Measurements from ENCODE around the gene LEF1.

The LEF1 gene

DNA sequence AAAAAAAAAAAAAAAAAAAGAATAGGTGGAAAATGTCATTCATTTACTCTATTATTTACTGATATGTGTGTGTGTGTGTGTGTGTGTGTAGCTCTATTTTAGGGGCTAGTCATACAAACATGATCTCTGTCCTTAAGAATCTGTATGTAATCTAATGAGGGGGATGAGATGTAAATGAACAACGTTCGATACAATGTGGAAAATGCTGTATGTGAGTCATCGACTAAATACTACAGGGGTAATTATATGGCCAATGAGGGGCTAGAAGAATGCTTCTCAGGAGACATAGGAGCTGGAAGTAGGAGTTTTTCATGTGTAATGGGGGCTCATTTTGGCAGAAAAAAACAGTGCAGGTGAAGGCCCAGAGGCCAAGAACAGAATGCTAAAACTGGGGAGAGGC, 41.9 kb downstream of the LEF1 start:
- Histone ChIP-seq H3K9me3 (ENCODE audit: control insufficient read depth, insufficient read depth, low read length) (no peaks in the 10 kb centered on the region), H3K27me3 (ENCODE audit: control insufficient read depth, insufficient read depth, low read length) (no peaks in the 10 kb centered on the region), H3K4me3 (ENCODE audit: low read depth, low read length) (no peak overlapping the region), H3K27ac (ENCODE audit: low read depth, low read length) (no peak overlapping the region), H3K36me3 (ENCODE audit: control insufficient read depth, insufficient read depth, low read length) (no peaks in the 10 kb centered on the region), H3K9ac (ENCODE audit: low read depth, low read length) (no peak overlapping the region), H3K4me1 (ENCODE audit: control insufficient read depth, insufficient read depth, low read length) (no peaks in the 10 kb centered on the region)

GRCh38 chr4:108120789-108121188, 47.9 kb downstream of the LEF1 start:
- Histone ChIP-seq H3K9ac (ENCODE audit: low read depth, low read length) (no peak overlapping the region), H3K36me3 (ENCODE audit: control insufficient read depth, insufficient read depth, low read length) (no peaks in the 10 kb centered on the region), H3K9me3 (ENCODE audit: control insufficient read depth, insufficient read depth, low read length) (no peaks in the 10 kb centered on the region), H3K4me1 (ENCODE audit: control insufficient read depth, insufficient read depth, low read length) (peaks cover 3% of the 10 kb centered on the region; the same call in 1 of the 2 replicates), H3K27me3 (ENCODE audit: control insufficient read depth, insufficient read depth, low read length) (no peaks in the 10 kb centered on the region), H3K27ac (ENCODE audit: low read depth, low read length) (no peak overlapping the region), H3K4me3 (ENCODE audit: low read depth, low read length) (no peak overlapping the region)

DNA sequence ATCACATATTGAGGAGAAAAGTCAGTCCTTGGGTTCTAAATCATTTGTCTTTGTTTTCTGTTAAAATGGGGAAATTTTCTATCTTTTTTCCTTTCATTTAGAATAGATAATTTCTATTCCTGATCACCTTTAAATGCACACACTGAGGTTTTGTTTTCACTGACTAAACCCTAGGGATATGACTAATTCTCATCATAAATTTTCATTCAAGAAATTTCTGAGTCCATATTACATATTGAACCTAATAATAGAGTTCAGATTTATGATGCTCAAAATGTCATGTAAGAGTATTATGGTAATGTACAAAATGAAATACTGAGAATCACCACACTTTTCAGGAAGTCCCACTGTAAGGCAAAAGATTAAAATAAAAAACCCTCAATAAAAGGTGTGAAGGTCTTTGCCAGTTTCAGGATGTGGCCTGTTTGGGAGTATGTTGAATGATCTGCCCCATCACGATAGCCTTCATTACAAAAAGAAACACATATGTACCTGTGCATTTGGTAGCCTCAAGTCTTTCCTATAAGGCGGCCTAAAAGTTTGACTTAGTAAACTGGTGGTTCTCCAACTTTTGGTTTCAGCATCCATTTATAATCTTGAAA, 49.4 kb downstream of the LEF1 start:
- H3K36me3 ChIP-seq (ENCODE audit: control insufficient read depth, insufficient read depth, low read length): no peaks in the 10 kb centered on the region

DNA sequence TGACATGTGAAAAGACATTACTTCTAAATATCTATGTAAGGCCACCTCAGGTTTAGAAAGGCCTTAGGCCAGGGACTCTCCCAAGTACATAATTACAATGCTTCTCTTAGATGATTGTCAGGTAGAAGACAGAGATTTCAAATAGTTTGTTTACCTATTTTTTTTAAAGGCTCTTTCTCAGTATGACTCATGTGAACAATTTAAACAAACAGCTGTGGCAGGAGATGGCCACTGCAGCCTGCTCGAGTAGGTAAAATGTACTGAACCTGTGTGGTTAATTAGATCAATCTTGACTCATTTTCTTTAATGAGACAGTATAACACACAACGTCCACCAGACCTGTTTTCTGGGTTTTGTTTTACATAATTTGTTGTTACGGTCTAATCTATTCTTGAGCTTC, 50.2 kb downstream of the LEF1 start:
- Histone ChIP-seq H3K36me3 (ENCODE audit: control insufficient read depth, insufficient read depth, low read length) (no peaks in the 10 kb centered on the region), H3K27me3 (ENCODE audit: control insufficient read depth, insufficient read depth, low read length) (no peaks in the 10 kb centered on the region), H3K4me3 (ENCODE audit: low read depth, low read length) (no peak overlapping the region), H3K4me1 (ENCODE audit: control insufficient read depth, insufficient read depth, low read length) (peaks cover 17% of the 10 kb centered on the region), H3K27ac (ENCODE audit: low read depth, low read length) (peak overlapping the region; percentile 53), H3K9me3 (ENCODE audit: control insufficient read depth, insufficient read depth, low read length) (no peaks in the 10 kb centered on the region), H3K9ac (ENCODE audit: low read depth, low read length) (no peak overlapping the region)

More for the DNA sequence above, 49.4 kb downstream of the LEF1 start:
- Histone ChIP-seq H3K27ac (ENCODE audit: low read depth, low read length) (no peak overlapping the region), H3K27me3 (ENCODE audit: control insufficient read depth, insufficient read depth, low read length) (no peaks in the 10 kb centered on the region), H3K9me3 (ENCODE audit: control insufficient read depth, insufficient read depth, low read length) (no peaks in the 10 kb centered on the region), H3K4me3 (ENCODE audit: low read depth, low read length) (no peak overlapping the region), H3K4me1 (ENCODE audit: control insufficient read depth, insufficient read depth, low read length) (peaks cover 9% of the 10 kb centered on the region), H3K9ac (ENCODE audit: low read depth, low read length) (no peak overlapping the region)

GRCh38 chr4:108117418-108118182, 51.1 kb downstream of the LEF1 start:
- H3K36me3 ChIP-seq (ENCODE audit: control insufficient read depth, insufficient read depth, low read length): no peaks in the 10 kb centered on the region
- no peak overlapping the region for H3K4me3 ChIP-seq (ENCODE audit: low read depth, low read length)
- no peak overlapping the region for H3K9ac ChIP-seq (ENCODE audit: low read depth, low read length)
- H3K27ac ChIP-seq (ENCODE audit: low read depth, low read length): peak overlapping the region; percentile 53
- H3K9me3 ChIP-seq (ENCODE audit: control insufficient read depth, insufficient read depth, low read length): no peaks in the 10 kb centered on the region
- peaks cover 26% of the 10 kb centered on the region for H3K4me1 ChIP-seq (ENCODE audit: control insufficient read depth, insufficient read depth, low read length)
- no peaks in the 10 kb centered on the region for H3K27me3 ChIP-seq (ENCODE audit: control insufficient read depth, insufficient read depth, low read length)

DNA sequence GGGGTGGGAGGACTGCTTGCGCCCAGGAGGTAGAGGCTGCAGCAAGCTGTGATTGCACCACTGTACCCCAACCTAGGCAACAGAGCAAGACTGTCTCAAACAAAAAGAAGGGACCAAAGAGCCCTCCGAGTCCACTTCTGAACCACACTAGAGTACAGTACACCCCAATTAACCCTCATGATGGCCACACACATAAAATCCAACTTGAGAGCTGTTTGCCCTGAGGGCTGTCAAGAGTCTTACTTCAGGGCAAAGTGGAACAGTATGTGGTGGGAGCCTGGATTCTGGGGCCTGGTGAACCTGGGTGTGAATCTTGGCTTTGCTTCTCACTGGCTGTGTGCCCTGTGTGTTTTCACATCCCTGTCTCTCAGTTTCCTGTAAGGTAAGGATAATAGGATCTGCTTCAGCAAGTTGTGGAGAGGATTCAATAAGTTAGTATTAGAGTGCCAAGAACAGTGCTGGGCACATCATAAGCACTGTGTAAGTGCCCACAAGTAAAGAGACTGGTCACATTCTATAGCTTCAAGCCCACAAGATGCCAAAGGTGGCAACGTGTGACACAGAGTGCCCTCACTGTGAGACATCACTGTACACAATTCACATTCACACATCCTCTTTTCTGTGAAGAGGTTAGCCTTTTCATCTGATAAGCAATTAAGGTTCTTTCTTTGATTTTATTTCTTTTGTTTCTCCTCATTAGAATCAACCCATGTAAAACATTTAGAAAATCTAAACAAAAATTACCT, 52.1 kb downstream of the LEF1 start:
- no peak overlapping the region for H3K27ac ChIP-seq (ENCODE audit: low read depth, low read length)
- H3K9me3 ChIP-seq (ENCODE audit: control insufficient read depth, insufficient read depth, low read length): no peaks in the 10 kb centered on the region
- no peak overlapping the region for H3K9ac ChIP-seq (ENCODE audit: low read depth, low read length)
- H3K27me3 ChIP-seq (ENCODE audit: control insufficient read depth, insufficient read depth, low read length): no peaks in the 10 kb centered on the region; the same call in 1 of the 2 replicates
- H3K4me3 ChIP-seq (ENCODE audit: low read depth, low read length): no peak overlapping the region
- H3K36me3 ChIP-seq (ENCODE audit: control insufficient read depth, insufficient read depth, low read length): no peaks in the 10 kb centered on the region
- peaks cover 26% of the 10 kb centered on the region for H3K4me1 ChIP-seq (ENCODE audit: control insufficient read depth, insufficient read depth, low read length)

GRCh38 chr4:108115168-108115526, 53.6 kb downstream of the LEF1 start:
- H3K27ac ChIP-seq (ENCODE audit: low read depth, low read length): no peak overlapping the region
- no peaks in the 10 kb centered on the region for H3K36me3 ChIP-seq (ENCODE audit: control insufficient read depth, insufficient read depth, low read length)
- no peaks in the 10 kb centered on the region; the same call in 1 of the 2 replicates for H3K27me3 ChIP-seq (ENCODE audit: control insufficient read depth, insufficient read depth, low read length)
- no peak overlapping the region for H3K9ac ChIP-seq (ENCODE audit: low read depth, low read length)
- peaks cover 37% of the 10 kb centered on the region for H3K4me1 ChIP-seq (ENCODE audit: control insufficient read depth, insufficient read depth, low read length)
- no peak overlapping the region for H3K4me3 ChIP-seq (ENCODE audit: low read depth, low read length)
- H3K9me3 ChIP-seq (ENCODE audit: control insufficient read depth, insufficient read depth, low read length): no peaks in the 10 kb centered on the region

GRCh38 chr4:108114503-108114902, 54.2 kb downstream of the LEF1 start:
- Histone ChIP-seq H3K4me1 (ENCODE audit: control insufficient read depth, insufficient read depth, low read length) (peaks cover 43% of the 10 kb centered on the region), H3K36me3 (ENCODE audit: control insufficient read depth, insufficient read depth, low read length) (no peaks in the 10 kb centered on the region), H3K27me3 (ENCODE audit: control insufficient read depth, insufficient read depth, low read length) (no peaks in the 10 kb centered on the region; the same call in 1 of the 2 replicates), H3K4me3 (ENCODE audit: low read depth, low read length) (no peak overlapping the region), H3K9me3 (ENCODE audit: control insufficient read depth, insufficient read depth, low read length) (no peaks in the 10 kb centered on the region), H3K27ac (ENCODE audit: low read depth, low read length) (no peak overlapping the region), H3K9ac (ENCODE audit: low read depth, low read length) (no peak overlapping the region)

GRCh38 chr4:108113229-108113628, 55.5 kb downstream of the LEF1 start:
- H3K4me3 ChIP-seq (ENCODE audit: low read depth, low read length): no peak overlapping the region
- no peaks in the 10 kb centered on the region for H3K9me3 ChIP-seq (ENCODE audit: control insufficient read depth, insufficient read depth, low read length)
- H3K27ac ChIP-seq (ENCODE audit: low read depth, low read length): no peak overlapping the region
- H3K4me1 ChIP-seq (ENCODE audit: control insufficient read depth, insufficient read depth, low read length): peaks cover 53% of the 10 kb centered on the region
- H3K36me3 ChIP-seq (ENCODE audit: control insufficient read depth, insufficient read depth, low read length): no peaks in the 10 kb centered on the region
- H3K9ac ChIP-seq (ENCODE audit: low read depth, low read length): no peak overlapping the region
- H3K27me3 ChIP-seq (ENCODE audit: control insufficient read depth, insufficient read depth, low read length): no peaks in the 10 kb centered on the region; the same call in 1 of the 2 replicates

- no peaks in the 10 kb centered on the region for H3K9me3 ChIP-seq (ENCODE audit: control insufficient read depth, insufficient read depth, low read length)
- no peak overlapping the region for H3K9ac ChIP-seq (ENCODE audit: low read depth, low read length)
- peaks cover 50% of the 10 kb centered on the region for H3K4me1 ChIP-seq (ENCODE audit: control insufficient read depth, insufficient read depth, low read length)
- H3K4me3 ChIP-seq (ENCODE audit: low read depth, low read length): no peak overlapping the region
- no peak overlapping the region for H3K27ac ChIP-seq (ENCODE audit: low read depth, low read length)
- no peaks in the 10 kb centered on the region for H3K36me3 ChIP-seq (ENCODE audit: control insufficient read depth, insufficient read depth, low read length)
- peaks cover 2% of the 10 kb centered on the region; the same call in 1 of the 2 replicates for H3K27me3 ChIP-seq (ENCODE audit: control insufficient read depth, insufficient read depth, low read length)
Observed at GRCh38 chr4:108111781-108112180, 57.0 kb downstream of the LEF1 start.

GRCh38 chr4:108110450-108110849, 58.3 kb downstream of the LEF1 start:
- H3K27ac ChIP-seq (ENCODE audit: low read depth, low read length): no peak overlapping the region
- H3K9me3 ChIP-seq (ENCODE audit: control insufficient read depth, insufficient read depth, low read length): no peaks in the 10 kb centered on the region
- H3K9ac ChIP-seq (ENCODE audit: low read depth, low read length): no peak overlapping the region
- peaks cover 2% of the 10 kb centered on the region; the same call in 1 of the 2 replicates for H3K27me3 ChIP-seq (ENCODE audit: control insufficient read depth, insufficient read depth, low read length)
- H3K4me3 ChIP-seq (ENCODE audit: low read depth, low read length): no peak overlapping the region
- no peaks in the 10 kb centered on the region for H3K36me3 ChIP-seq (ENCODE audit: control insufficient read depth, insufficient read depth, low read length)
- peaks cover 50% of the 10 kb centered on the region for H3K4me1 ChIP-seq (ENCODE audit: control insufficient read depth, insufficient read depth, low read length)

Measured in HUES48 (cell line).